ENCODE results near the gene TEX19. TPM values are rescaled to one million over a fixed set of nuclear protein-coding genes. Genes with fewer than 3 reads are reported as not detected.
"Not testable (repeated sequence)": the region's sequence is repeated elsewhere in the genome, so short reads cannot be mapped to it uniquely, and the experiment has no call there.

The TEX19 gene
- polyA plus RNA-seq, 1 donor = not detected

DNA sequence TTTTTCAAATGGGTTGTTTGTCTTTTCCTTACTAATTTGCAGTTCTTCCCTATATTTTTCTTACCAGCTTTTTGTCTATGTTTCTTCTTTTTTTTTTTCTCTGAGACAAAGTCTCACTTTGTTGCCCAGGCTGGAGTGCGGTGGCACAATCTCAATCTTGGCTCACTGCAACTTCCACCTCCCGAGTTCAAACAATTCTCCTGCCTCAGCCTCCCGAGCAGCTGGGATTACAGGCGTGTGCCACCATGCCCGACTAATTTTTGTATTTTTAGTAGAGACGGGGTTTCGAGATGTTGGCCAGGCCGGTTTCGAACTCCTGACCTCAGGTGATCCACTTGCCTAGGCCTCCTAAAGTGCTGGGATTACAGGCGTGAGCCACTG lies 14.0 kb downstream of the TEX19 start:
- H3K4me3 ChIP-seq (ENCODE audit: low read length); H3K36me3 ChIP-seq (ENCODE audit: control insufficient read depth, insufficient read depth, low read length); H3K27ac ChIP-seq (ENCODE audit: low read length); DNase-seq; H3K4me1 ChIP-seq (ENCODE audit: control insufficient read depth, insufficient read depth, low read length): not testable (repeated sequence)
- WGBS (ENCODE audit: insufficient coverage, low lambda C conversion rate) = no CpG with 5 or more reads among the region's 10 CpGs
- peaks cover 72% of the 10 kb centered on the region for H3K27me3 ChIP-seq (ENCODE audit: control insufficient read depth, insufficient read depth, low read length)
- peaks cover 18% of the 10 kb centered on the region for H3K9me3 ChIP-seq (ENCODE audit: control insufficient read depth, low read depth, low read length)

DNA sequence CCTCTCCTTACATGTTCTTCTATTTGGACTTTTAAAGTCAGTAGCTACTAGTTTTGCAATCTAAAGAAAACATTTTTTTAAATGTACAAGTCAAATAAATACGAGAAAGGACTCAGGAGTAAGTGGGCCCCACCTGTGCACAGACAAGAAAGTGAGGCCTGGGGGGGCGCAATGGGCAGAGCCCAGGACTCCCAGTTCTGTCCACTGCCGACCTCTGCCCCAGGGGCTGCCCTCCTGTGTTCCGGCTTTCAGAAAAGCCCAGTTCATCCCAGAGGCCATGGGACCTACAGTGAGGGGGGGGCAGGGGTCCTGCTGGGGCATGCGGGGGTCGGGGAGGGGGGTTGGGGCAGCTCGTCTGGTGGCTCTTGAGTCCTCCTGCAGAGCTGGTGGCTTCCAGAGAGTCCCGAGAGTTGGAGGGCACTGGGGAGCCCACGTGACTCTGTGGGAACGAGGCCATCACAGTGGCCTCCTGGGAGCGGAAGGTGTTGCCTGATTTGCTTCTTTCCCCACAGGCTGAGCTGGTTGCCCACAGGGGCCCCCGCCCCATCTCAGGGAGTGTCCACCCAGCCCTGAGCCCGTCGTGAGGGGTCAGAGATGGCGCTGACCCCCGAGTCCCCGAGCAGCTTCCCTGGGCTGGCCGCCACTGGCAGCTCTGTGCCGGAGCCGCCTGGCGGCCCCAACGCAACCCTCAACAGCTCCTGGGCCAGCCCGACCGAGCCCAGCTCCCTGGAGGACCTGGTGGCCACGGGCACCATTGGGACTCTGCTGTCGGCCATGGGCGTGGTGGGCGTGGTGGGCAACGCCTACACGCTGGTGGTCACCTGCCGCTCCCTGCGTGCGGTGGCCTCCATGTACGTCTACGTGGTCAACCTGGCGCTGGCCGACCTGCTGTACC lies 14.9 kb downstream of the TEX19 start:
- WGBS (ENCODE audit: insufficient coverage, low lambda C conversion rate) = no CpG with 5 or more reads among the region's 37 CpGs

DNA sequence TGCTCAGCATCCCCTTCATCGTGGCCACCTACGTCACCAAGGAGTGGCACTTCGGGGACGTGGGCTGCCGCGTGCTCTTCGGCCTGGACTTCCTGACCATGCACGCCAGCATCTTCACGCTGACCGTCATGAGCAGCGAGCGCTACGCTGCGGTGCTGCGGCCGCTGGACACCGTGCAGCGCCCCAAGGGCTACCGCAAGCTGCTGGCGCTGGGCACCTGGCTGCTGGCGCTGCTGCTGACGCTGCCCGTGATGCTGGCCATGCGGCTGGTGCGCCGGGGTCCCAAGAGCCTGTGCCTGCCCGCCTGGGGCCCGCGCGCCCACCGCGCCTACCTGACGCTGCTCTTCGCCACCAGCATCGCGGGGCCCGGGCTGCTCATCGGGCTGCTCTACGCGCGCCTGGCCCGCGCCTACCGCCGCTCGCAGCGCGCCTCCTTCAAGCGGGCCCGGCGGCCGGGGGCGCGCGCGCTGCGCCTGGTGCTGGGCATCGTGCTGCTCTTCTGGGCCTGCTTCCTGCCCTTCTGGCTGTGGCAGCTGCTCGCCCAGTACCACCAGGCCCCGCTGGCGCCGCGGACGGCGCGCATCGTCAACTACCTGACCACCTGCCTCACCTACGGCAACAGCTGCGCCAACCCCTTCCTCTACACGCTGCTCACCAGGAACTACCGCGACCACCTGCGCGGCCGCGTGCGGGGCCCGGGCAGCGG lies 15.7 kb downstream of the TEX19 start:
- H3K27ac ChIP-seq (ENCODE audit: low read length) = no peak overlapping the region
- no peak for DNase-seq
- no peaks in the 10 kb centered on the region for H3K36me3 ChIP-seq (ENCODE audit: control insufficient read depth, insufficient read depth, low read length)
- no CpG with 5 or more reads among the region's 79 CpGs for WGBS (ENCODE audit: insufficient coverage, low lambda C conversion rate)
- H3K4me3 ChIP-seq (ENCODE audit: low read length) = no peak overlapping the region
- H3K9me3 ChIP-seq (ENCODE audit: control insufficient read depth, low read depth, low read length) = peaks cover 18% of the 10 kb centered on the region
- peaks cover 5% of the 10 kb centered on the region for H3K4me1 ChIP-seq (ENCODE audit: control insufficient read depth, insufficient read depth, low read length)
- peaks cover 80% of the 10 kb centered on the region for H3K27me3 ChIP-seq (ENCODE audit: control insufficient read depth, insufficient read depth, low read length)

More for the DNA sequence above, 14.9 kb downstream of the TEX19 start:
- no peak for DNase-seq
- H3K4me1 ChIP-seq (ENCODE audit: control insufficient read depth, insufficient read depth, low read length) = peaks cover 5% of the 10 kb centered on the region
- H3K27me3 ChIP-seq (ENCODE audit: control insufficient read depth, insufficient read depth, low read length) = peaks cover 81% of the 10 kb centered on the region
- peaks cover 18% of the 10 kb centered on the region for H3K9me3 ChIP-seq (ENCODE audit: control insufficient read depth, low read depth, low read length)
- no peak overlapping the region for H3K4me3 ChIP-seq (ENCODE audit: low read length)
- no peak overlapping the region for H3K27ac ChIP-seq (ENCODE audit: low read length)
- no peaks in the 10 kb centered on the region for H3K36me3 ChIP-seq (ENCODE audit: control insufficient read depth, insufficient read depth, low read length)

DNA sequence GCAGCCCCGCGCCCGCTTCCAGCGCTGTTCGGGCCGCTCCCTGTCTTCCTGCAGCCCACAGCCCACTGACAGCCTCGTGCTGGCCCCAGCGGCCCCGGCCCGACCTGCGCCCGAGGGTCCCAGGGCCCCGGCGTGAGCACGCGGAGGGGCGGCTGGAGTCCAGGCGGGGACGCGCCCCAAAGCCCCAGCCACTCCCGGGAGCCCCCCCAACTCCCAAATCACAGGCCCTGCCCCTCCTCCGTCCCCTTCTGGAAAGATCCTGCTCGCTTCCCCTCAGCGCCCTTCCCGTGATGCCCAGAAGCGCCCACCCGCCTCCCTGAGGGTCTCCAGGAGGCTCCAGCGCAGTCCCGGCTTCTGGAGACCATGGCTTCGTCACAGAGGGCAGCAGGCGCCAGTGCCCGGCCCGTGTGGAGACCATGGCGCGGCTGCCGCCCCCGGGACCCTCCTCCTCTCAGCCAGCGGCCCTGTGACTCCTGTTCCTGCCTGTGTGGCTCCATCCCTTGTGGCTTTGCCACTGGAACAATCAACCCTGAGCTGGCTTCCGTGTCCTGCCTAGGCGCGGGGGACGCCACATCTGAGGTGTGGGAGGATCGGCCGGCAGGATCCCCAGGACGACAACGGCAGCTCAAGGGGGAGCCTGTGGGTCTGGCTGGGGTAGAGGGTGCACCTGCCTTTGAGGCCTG lies 16.5 kb downstream of the TEX19 start:
- peaks cover 78% of the 10 kb centered on the region for H3K27me3 ChIP-seq (ENCODE audit: control insufficient read depth, insufficient read depth, low read length)
- no peak overlapping the region for H3K4me3 ChIP-seq (ENCODE audit: low read length)
- peaks cover 4% of the 10 kb centered on the region for H3K4me1 ChIP-seq (ENCODE audit: control insufficient read depth, insufficient read depth, low read length)
- H3K9me3 ChIP-seq (ENCODE audit: control insufficient read depth, low read depth, low read length) = peaks cover 18% of the 10 kb centered on the region
- no peak for DNase-seq
- no peak overlapping the region for H3K27ac ChIP-seq (ENCODE audit: low read length)
- no CpG with 5 or more reads among the region's 46 CpGs for WGBS (ENCODE audit: insufficient coverage, low lambda C conversion rate)
- H3K36me3 ChIP-seq (ENCODE audit: control insufficient read depth, insufficient read depth, low read length) = no peaks in the 10 kb centered on the region

DNA sequence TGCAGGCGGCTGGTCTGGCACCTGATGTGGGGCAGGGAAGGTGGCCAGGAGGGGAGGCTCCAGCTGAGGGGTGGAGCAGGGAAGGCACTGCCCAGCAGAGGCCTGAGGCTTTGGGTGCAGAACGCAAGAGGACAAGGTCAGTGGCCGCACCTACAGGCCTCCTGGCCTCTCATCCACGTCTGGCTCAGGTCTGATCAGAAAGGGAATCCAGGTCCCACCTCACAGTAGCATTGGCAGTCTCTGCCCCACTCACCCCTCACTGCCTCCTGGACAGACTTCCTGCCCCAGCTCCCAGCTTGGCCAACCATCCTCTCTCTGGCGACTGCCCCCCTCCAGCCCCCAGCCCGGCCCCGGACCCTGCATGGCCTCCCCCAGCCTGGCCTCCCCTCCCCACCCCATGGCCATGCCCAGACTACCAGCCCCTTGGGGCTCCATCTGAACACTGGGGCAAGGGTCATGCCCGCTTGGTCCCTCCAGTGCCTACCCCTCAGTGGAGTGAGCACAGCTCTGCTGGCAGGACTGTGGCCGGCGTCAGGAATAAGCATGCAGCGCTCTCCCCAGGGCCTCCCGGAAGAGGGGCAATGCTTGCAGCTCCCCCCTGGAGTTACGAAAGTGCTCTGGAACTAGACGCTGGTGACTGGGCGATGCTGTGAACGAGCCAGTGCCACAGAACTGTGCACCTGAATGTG lies 17.1 kb downstream of the TEX19 start:
- WGBS (ENCODE audit: insufficient coverage, low lambda C conversion rate) = no CpG with 5 or more reads among the region's 16 CpGs
- Histone ChIP-seq H3K27ac (ENCODE audit: low read length) (no peak overlapping the region), H3K36me3 (ENCODE audit: control insufficient read depth, insufficient read depth, low read length) (no peaks in the 10 kb centered on the region), H3K9me3 (ENCODE audit: control insufficient read depth, low read depth, low read length) (peaks cover 14% of the 10 kb centered on the region), H3K4me3 (ENCODE audit: low read length) (no peak overlapping the region), H3K27me3 (ENCODE audit: control insufficient read depth, insufficient read depth, low read length) (peaks cover 77% of the 10 kb centered on the region), H3K4me1 (ENCODE audit: control insufficient read depth, insufficient read depth, low read length) (no peaks in the 10 kb centered on the region)
- no peak for DNase-seq

DNA sequence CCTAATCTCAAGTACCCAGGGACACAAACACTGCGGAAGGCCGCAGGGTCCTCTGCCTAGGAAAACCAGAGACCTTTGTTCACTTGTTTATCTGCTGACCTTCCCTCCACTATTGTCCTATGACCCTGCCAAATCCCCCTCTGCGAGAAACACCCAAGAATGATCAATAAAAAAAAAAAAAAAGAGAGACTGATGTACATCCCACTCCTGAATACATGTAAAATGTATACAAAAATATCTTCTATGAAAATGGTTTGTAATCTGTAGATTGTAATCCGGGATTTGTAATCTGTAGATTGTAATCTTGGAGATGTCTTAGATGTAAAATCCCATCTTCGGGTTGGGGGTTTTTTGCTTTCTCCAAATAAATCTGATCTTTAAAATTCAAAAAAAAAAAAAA lies 18.2 kb downstream of the TEX19 start:
- H3K4me3 ChIP-seq (ENCODE audit: low read length) = not testable (repeated sequence)
- peaks cover 69% of the 10 kb centered on the region for H3K27me3 ChIP-seq (ENCODE audit: control insufficient read depth, insufficient read depth, low read length)
- WGBS (ENCODE audit: insufficient coverage, low lambda C conversion rate) = 83% methylated on average over 1 of the region's 5 CpGs

DNA sequence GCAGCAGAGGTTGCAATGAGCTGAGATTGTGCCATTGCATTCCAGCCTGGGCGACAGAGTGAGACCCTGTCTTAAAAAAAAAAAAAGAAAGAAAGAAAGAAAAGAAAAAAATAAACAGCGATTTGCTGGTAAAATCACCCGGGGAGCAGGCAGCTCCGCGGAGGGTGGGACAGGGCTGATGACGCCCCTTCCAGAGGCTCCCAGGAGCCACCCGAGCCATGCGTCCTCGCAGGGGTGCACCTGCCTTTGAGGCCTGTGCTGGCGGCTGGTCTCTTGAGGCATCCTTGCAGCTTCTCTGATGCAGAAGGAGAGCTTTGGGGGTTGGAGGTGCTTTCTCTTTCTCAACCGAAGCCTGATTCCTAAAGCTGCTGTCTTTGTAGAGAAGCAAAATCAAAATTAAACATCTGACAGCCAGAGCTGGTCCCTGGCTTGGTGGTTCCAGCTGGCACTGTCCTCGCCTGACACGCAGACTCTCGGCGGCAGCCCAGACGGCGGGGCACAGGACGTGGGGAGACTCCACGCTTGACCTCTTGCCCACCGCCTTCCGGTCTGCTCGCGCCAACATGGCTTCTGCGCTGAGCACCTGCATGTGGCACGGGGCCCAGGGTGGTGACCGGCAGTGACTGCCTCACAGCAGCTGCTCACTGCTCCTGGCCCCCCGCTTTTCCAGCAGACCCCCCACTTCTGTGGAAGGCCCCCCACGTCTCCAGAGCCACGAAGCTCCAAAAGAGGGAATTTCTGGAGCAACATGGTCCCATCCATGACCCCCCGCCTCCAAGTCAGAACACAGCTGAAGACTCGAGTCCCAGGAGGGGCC lies 19.1 kb downstream of the TEX19 start:
- 100% methylated on average over 1 of the region's 31 CpGs for WGBS (ENCODE audit: insufficient coverage, low lambda C conversion rate)
- Histone ChIP-seq H3K4me1 (ENCODE audit: control insufficient read depth, insufficient read depth, low read length) (no peaks in the 10 kb centered on the region), H3K27ac (ENCODE audit: low read length) (no peak overlapping the region), H3K27me3 (ENCODE audit: control insufficient read depth, insufficient read depth, low read length) (peaks cover 61% of the 10 kb centered on the region), H3K4me3 (ENCODE audit: low read length) (no peak overlapping the region), H3K36me3 (ENCODE audit: control insufficient read depth, insufficient read depth, low read length) (no peaks in the 10 kb centered on the region), H3K9me3 (ENCODE audit: control insufficient read depth, low read depth, low read length) (peaks cover 9% of the 10 kb centered on the region)
- no peak for DNase-seq

More for the DNA sequence above, 18.2 kb downstream of the TEX19 start:
- DNase-seq; H3K4me1 ChIP-seq (ENCODE audit: control insufficient read depth, insufficient read depth, low read length); H3K27ac ChIP-seq (ENCODE audit: low read length); H3K36me3 ChIP-seq (ENCODE audit: control insufficient read depth, insufficient read depth, low read length); H3K9me3 ChIP-seq (ENCODE audit: control insufficient read depth, low read depth, low read length): not testable (repeated sequence)

DNA sequence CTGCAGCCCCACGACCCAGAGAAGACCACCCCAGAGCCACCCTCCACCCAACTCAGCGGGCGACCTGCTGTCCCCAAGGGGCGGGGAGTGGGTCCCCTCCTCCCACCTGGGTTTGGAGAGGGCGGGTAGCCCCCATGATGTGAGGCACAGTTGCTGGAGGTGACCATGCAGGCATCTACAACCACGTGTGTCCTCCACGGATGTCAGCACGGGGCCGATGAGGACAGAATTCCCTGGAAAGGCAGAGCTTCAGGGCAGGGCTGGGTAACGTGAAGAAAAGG lies 19.6 kb downstream of the TEX19 start:
- Histone ChIP-seq H3K27me3 (ENCODE audit: control insufficient read depth, insufficient read depth, low read length) (peaks cover 57% of the 10 kb centered on the region), H3K4me1 (ENCODE audit: control insufficient read depth, insufficient read depth, low read length) (no peaks in the 10 kb centered on the region), H3K4me3 (ENCODE audit: low read length) (no peak overlapping the region), H3K27ac (ENCODE audit: low read length) (no peak overlapping the region), H3K9me3 (ENCODE audit: control insufficient read depth, low read depth, low read length) (peaks cover 9% of the 10 kb centered on the region), H3K36me3 (ENCODE audit: control insufficient read depth, insufficient read depth, low read length) (no peaks in the 10 kb centered on the region)
- WGBS (ENCODE audit: insufficient coverage, low lambda C conversion rate) = 89% methylated on average over 2 of the region's 10 CpGs
- DNase-seq = no peak

DNA sequence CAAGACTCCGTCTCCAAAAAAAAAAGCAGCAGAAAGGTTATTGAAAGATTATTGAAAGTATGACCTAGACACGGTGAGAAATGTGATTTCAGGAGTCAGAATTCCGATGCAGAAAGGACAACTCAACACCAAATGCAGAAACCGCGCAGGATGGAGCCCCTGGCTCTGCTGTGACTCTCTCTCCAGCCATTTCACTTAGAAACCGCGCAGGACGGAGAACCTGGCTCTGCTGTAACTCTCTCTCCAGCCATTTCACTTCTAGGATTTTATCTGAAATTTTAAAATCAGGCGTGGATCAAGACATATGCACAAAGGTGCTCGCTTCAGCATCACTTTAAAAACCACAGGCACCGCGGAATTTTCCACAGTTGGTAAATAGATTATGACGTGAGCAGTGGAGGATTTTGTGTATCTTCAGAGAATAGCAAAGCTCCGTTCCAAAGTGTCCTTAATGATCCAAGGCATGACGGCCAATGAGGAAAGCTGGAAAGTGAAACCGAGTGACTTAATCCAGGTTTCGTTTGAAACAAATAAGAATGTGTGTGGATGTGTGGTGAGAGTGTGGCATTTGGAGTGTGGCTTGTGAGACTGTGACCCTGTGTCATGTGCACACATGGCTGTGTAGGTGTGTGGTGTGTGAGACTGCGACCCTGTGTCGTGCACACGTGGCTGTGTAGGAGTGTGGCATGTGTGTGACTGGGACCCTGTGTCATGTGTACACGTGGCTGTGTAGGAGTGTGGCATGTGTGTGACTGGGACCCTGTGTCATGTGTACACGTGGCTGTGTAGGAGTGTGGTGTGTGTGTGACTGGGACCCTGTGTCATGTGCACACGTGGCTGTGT lies 22.0 kb downstream of the TEX19 start:
- no peak overlapping the region for H3K27ac ChIP-seq (ENCODE audit: low read length)
- no peaks in the 10 kb centered on the region for H3K4me1 ChIP-seq (ENCODE audit: control insufficient read depth, insufficient read depth, low read length)
- no peaks in the 10 kb centered on the region for H3K36me3 ChIP-seq (ENCODE audit: control insufficient read depth, insufficient read depth, low read length)
- peak in 1 of 2 donors; percentile 64 for DNase-seq
- peaks cover 57% of the 10 kb centered on the region for H3K27me3 ChIP-seq (ENCODE audit: control insufficient read depth, insufficient read depth, low read length)
- no peak overlapping the region for H3K4me3 ChIP-seq (ENCODE audit: low read length)
- H3K9me3 ChIP-seq (ENCODE audit: control insufficient read depth, low read depth, low read length) = peaks cover under 1% of the 10 kb centered on the region
- 69% methylated on average over 9 of the region's 23 CpGs for WGBS (ENCODE audit: insufficient coverage, low lambda C conversion rate)

All from large intestine (tissue), 3 donors.